ENCODE results near the gene KDELR1.

Gene KDELR1

DNA sequence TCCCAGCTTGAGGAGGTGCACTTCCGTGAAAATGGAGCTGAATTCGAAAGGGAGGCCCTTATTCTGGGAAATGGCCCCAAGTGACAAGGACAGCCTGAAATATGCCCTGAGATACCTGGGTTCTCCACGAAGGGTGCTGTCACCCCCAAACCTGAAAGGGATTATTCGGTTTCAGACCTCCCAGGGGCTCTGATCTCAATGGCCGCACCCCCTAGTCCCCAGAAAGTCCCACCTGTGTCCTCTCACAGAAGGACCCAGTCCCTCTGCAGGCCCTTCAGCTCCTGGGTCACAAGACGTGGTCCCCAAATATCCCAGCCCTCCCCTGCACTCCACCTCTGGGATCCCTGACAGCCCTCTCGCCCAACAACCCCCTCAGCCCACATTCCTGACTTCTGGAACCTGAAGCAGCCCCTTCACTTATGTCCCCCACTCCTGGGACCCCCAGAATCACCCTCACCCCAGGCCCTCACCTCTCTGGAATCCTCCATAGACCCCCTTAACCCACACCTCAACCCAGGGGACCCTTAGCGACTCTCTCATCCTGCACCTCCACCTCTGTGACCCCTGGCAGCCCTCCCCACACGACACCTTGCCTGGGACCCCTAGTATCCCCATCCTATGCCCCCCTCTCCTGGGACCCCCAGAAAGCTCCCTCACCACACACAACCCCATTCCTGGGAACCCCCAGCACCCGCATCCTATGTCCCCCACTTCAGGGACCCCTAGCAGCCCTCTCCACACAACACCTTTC lies 26.6 kb downstream of the KDELR1 start:
- no peak for DNase-seq (ENCODE audit: low read depth)
- TF ChIP-seq, protein P1, sequence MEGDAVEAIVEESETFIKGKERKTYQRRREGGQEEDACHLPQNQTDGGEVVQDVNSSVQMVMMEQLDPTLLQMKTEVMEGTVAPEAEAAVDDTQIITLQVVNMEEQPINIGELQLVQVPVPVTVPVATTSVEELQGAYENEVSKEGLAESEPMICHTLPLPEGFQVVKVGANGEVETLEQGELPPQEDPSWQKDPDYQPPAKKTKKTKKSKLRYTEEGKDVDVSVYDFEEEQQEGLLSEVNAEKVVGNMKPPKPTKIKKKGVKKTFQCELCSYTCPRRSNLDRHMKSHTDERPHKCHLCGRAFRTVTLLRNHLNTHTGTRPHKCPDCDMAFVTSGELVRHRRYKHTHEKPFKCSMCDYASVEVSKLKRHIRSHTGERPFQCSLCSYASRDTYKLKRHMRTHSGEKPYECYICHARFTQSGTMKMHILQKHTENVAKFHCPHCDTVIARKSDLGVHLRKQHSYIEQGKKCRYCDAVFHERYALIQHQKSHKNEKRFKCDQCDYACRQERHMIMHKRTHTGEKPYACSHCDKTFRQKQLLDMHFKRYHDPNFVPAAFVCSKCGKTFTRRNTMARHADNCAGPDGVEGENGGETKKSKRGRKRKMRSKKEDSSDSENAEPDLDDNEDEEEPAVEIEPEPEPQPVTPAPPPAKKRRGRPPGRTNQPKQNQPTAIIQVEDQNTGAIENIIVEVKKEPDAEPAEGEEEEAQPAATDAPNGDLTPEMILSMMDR (IDR thresholded peaks at IDR 0.05; ENCODE audit: insufficient read depth, low read depth, low read length, missing control alignments), result no peak
- peak overlapping the region; percentile 55 for H3K4me3 ChIP-seq (ENCODE audit: low read length)

DNA sequence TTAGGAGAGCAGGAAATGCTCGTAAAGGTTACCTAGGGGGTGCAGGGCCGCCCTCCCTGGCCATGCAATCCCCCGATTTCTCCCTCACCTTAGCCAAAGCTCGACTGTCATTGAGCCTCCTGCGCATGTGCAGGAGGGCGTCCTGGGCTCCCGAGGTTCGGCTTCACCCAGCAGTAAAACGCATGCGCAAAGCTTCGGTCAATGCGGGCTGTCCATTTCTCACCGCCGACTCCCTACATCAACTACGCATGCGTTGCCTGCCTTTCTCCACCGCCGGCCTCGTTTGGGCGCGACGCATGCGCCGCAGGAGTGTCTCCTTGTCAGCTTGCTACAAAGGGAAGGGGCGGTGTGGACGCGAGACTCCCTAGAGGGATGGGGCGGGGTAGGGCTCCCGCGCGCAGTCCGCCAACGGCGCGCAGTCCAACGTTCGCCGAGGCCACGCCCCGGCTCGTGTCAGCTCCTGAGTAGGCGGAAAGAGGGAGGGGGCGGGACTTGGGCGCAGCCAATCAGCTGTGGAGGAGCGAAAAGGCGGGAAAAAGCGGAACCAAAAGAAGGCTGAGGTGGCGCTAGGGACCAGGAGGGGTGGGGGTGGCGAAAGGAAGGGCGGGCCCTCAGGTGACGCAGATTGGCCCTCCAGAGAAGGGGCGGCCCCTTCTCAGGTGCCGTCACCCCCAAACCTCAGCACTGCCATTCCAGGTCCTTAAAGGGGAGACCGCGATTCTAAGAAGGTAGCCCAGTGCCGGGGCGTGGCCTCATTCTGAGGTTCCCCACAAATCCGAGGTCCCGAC lies 27.3 kb downstream of the KDELR1 start, which contains the start of the genes SYNGR4 and TMEM143:
Gene SYNGR4, plus strand, starts transcription at position 558 of the 788 bp plus-strand sequence. CDS start 1,476 bp downstream, outside the sequence.
Gene TMEM143, minus strand, starts transcription at position 131 of the 788 bp plus-strand sequence. Its CDS starts 20 bp downstream, at position 111.
- DNase-seq (ENCODE audit: low read depth), result peak; percentile 99
- TF ChIP-seq, protein P1 (IDR thresholded peaks at IDR 0.05; ENCODE audit: insufficient read depth, low read depth, low read length, missing control alignments), result no peak
- H3K4me3 ChIP-seq (ENCODE audit: low read length), result peak within 1 kb of the TSS; percentile 55

DNA sequence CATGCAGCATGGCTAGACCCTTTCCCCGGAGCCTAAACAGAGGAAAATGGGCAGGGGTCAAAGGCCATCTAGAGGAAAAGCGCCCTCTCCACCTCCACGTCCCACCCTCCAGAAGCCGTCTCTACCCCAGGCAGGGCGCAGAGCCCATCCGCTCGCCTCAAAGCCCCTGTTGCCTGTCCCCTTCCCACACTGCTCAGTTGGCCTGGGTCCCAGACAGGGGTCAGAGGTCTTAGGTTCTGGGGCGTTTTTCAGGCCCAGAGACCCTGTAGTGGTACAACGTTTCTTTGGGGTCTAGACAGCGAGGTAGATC lies 27.9 kb downstream of the KDELR1 start:
- TF ChIP-seq, protein P1 (IDR thresholded peaks at IDR 0.05; ENCODE audit: insufficient read depth, low read depth, low read length, missing control alignments), result no peak
- H3K4me3 ChIP-seq (ENCODE audit: low read length), result peak overlapping the region; percentile 55
- no peak for DNase-seq (ENCODE audit: low read depth)

DNA sequence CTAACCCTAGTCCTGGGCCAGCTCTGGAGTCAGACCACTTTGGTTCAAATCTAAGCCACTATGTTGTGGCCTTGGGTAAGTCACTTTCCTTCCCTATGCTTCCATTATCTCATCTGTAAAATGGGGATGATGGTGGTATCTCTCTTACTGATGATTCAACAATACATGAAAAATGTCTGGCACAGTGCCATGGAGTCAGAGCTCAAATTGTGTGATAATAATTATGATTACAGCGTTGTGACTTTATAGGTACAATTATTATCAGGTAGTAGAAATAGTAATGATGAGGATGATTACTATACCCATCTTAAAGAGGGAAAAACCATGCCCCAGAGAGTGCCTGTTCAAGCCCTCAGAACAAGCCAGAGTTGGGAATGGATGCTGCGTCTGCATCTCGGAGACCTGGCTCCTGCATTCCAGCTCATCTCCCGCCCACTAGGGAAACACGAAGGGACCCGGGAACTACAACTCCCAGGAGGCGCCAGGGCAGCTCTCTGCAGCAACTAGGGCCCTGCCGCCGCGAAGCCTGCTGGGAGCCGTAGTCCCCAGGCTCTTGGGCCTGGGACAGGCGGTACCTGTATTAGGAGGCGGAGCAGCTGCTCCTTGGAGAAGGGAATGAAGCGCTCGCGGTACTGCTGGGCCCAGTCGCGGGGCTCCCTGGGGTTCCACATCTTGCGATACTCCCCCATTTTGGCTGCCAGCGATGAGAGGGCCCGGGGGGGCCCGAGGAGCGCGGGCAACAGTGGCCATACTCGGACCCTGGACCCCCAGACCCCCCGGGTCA lies 28.4 kb downstream of the KDELR1 start:
- peak overlapping the region; percentile 55 for H3K4me3 ChIP-seq (ENCODE audit: low read length)
- TF ChIP-seq, protein P1 (IDR thresholded peaks at IDR 0.05; ENCODE audit: insufficient read depth, low read depth, low read length, missing control alignments), result peak; percentile 19
- DNase-seq (ENCODE audit: low read depth), result peak; percentile 98

DNA sequence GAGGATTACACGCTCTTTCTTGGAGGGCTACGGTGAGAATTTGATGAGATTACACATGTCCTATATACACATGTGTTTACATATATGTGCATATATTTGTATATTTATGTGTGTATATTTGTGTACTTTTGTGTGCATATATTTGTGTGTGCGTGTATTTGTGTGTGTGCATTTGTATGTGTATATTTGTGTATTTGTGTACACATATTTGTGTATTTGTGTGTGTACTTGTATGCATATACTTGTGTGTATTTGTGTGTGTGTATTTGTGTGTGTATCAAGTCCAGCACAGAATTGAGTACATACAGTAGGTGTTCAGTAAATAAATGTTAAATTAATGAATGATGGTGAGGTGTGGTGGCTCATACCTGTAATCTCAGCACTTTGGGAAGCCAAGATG lies 29.4 kb downstream of the KDELR1 start:
- DNase-seq (ENCODE audit: low read depth), result no peak
- TF ChIP-seq, protein P1 (IDR thresholded peaks at IDR 0.05; ENCODE audit: insufficient read depth, low read depth, low read length, missing control alignments), result no peak
- H3K4me3 ChIP-seq (ENCODE audit: low read length), result no peak overlapping the region

DNA sequence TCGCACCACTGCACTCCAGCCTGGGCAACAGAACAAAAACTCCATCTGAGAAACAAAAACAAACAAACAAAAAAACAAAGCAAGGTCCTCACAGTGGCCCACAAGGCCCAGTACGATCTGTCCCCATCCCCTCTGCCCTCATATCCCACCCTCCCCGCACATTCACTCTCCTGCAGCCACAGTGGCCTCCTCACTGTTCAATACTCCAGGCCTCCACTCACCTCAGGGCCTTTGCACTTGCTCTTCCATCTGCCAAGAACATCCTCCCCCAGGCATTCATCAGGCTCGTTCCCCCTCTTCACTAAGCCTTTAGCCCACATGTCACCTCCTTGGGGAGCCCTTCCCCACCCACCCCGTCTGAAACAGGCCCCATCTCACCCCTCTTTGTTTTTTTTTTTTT lies 32.2 kb downstream of the KDELR1 start:
- H3K4me3 ChIP-seq (ENCODE audit: low read length), result no peak overlapping the region
- DNase-seq (ENCODE audit: low read depth), result no peak
- TF ChIP-seq, protein P1 (IDR thresholded peaks at IDR 0.05; ENCODE audit: insufficient read depth, low read depth, low read length, missing control alignments), result no peak

Data from epithelial cell of esophagus (primary cell).